GM19043 (cell line): ENCODE measurements around the gene PRR15.
"Not testable (repeated sequence)": the region's sequence is repeated elsewhere in the genome, so short reads cannot be mapped to it uniquely, and the experiment has no call there.

Source experiments
- ATAC-seq: cut with Tn5 transposase; IDR thresholded peaks from one replicate; pipeline ENCODE4 v1.9.1; 2021; ENCODE audit warnings: low read depth; ENCODE audit not compliant: unreplicated experiment

Gene PRR15, protein sequence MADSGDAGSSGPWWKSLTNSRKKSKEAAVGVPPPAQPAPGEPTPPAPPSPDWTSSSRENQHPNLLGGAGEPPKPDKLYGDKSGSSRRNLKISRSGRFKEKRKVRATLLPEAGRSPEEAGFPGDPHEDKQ

GRCh38 chr7:29563590-29564495 is at the start of gene PRR15:
PRR15 (plus strand) TSS chr7:29563835; CDS start chr7:29566330, 2,495 bp downstream.
- ATAC-seq = no peak

DNA sequence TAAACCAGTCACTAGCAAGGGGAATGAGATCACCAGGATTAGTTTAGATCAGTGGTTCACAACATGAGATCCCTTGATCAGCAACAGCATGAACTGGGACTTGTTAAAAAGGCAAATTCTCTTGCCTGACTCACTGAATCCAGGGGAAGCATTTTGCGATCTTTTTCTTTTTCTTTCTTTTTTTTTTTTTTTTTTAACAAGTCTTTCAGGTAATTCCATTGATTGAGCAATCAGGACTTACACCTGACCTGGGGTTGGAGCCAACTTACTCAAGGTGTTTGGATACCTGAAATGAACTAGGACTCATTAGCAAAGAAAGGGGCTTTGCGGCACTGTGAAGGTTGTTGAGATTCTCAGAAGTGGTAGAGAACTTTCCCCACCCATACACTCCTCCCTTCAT is 47.1 kb upstream of the PRR15 start:
- ATAC-seq = no peak

DNA sequence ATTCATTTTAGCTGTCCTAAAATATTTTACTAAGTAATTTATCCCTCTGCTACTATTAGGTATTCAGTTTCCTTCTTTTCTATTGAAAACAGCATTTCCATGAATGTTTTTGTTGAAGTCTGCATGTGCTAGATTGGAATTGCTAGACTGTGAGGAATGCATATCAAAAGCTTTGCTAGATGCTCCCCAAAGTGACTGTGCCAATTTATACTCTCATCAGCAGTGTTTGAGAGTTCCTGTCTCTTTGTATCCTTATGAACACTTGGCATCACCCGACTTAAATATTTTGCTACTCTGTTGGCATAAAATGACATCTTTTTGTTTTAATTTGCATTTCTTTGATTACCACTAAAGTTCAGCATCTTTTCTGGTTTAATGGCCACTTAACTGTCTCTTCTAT is 45.0 kb upstream of the PRR15 start:
- no peak for ATAC-seq

DNA sequence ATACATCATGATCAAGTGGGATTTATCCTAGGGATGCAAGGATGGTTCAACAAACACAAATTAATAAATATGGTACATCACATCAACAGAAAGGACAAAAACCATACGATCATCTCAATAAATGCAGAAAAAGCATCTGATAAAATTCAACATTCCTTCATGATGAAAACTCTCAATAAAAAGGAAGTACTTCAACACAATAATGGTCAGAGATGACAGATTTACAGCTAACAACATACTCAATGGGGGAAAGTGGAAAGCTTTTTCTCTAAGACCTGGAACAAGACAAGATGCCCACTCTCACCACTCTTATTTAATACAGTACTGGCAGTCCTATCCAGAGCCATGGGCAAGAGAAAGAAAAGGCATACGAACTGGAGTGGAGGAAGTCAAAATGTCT is 39.9 kb upstream of the PRR15 start:
- ATAC-seq = no peak

GRCh38 chr7:29527505-29528108 is 36.0 kb upstream of the PRR15 start:
- ATAC-seq = no peak

- not testable (repeated sequence) for ATAC-seq
Measured at GRCh38 chr7:29528526-29528925, 35.1 kb upstream of the PRR15 start.

- no peak for ATAC-seq
Measured at GRCh38 chr7:29538389-29538788, 25.2 kb upstream of the PRR15 start.

DNA sequence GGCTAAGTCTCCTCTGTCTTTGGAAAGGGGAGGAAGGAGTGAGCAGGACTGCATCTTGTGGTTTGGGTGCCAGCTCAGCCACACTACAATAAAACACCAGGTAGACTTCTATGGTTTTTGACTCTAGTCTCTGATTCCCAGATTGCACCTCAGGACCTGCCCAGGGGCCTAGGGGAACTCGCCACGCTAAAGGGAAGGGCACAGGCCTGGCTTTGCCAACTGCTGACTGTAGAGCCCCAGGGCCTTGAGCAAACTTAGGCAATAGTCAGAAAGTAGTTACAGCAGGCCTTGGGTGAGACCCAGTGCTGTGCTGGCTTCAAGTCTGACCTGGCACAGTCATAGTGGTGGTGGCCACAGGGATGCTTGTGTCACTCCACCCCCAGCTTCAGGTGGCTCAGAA is 24.2 kb upstream of the PRR15 start:
- no peak for ATAC-seq

- ATAC-seq = no peak
Measured at GRCh38 chr7:29547421-29547820, 16.2 kb upstream of the PRR15 start.

GRCh38 chr7:29548823-29549222 is 14.8 kb upstream of the PRR15 start:
- no peak for ATAC-seq

DNA sequence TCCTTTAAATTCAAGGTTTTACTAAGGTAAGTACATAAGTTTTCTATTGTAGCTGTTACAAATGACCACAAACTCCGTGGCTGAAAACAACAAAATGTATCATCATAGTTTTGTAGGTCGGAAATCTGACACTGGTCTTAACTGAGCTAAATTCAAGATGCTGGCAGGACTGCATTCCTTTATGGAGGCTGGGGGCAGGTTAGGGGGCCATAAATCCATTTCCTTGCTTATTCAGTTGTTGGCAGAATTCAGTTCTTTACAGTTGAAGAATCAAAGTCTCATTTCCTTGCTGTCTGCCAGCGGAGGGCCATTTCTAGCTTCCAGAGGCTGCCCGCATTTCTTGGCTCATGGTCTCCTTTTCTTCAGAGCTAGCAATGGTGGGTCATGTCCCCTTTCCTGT is 11.2 kb upstream of the PRR15 start:
- ATAC-seq = no peak

DNA sequence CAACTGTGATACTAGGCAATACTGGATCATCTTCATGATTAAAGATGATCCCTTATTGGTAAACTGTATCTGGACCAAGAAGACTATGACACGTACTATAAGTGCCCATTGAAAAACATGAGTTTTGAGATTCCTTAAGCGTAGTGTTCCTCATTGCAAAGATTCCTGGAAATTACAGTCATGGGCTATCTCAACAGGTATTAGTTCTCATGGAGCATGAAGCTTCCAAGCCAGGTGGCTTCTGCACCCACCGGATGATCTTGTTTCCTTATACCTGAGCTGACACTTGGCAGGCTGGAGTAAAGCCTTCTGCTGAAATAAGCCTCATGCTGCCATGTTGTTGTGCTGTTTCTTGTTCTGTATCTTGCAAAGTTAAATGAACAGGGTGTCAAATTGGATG is 8.6 kb upstream of the PRR15 start:
- no peak for ATAC-seq

DNA sequence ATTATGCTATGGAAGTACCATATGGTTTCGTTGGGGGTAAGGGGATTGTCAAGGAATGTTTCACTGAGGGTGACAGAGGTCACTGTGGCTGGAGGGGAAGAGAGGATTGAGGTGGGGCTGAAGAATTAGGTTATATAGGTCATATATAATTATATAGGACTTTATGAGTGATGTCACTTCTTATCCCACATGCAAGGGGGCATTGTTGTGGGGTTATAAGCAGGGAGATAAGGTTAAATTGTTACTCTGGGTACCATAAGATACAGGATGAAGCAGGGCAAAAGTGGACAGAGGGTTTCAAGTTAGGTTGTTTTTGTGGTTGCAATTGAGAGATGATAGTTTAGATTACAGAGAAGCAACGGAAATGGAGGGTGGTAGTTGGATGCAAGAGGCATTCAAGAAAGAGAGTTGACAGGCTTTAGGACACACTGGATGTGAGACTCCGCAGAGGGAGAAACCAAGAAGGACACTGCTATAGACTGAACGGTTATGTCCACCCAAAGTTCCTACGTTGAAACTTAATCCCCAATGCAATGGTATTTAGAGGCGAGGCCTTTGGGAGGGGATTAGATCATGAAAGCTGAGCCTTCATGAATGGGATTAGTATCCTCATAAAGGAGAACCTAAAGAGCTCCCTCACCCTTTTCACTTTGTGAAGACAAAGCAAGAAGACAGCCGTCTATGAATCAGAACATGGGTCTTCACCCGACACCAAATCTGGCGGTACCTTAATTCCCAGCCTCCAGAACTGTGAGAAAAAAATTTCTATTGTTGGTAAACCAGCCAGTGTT is 7.0 kb upstream of the PRR15 start:
- ATAC-seq = no peak

- ATAC-seq = no peak
Measured at GRCh38 chr7:29557954-29558353, 5.7 kb upstream of the PRR15 start.

GRCh38 chr7:29561271-29561670 is 2.4 kb upstream of the PRR15 start:
- ATAC-seq = no peak

GRCh38 chr7:29562307-29562706 is 1.3 kb upstream of the PRR15 start:
- no peak for ATAC-seq

- no peak for ATAC-seq
Measured at GRCh38 chr7:29564496-29565223, 1.0 kb downstream of the PRR15 start.

DNA sequence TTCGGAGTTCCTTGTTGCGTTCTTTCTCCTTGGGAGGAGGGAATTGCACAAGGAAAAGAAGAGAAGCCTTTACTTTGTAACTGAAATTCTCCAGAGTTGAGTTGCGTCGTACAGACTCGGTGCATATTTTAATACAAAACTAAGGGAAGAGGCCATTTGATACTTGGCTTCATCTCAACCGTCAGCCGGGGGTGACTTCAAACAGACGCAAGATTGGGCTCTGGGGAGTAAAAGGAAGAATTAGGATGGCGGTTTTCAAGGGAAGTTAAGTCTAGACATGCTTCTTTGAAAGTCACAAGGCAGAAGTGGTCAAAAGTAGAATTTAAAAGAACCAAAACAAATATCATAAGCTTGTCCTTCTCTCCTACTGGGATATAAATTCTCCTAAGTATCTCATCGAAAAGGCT is 1.6 kb downstream of the PRR15 start:
- no peak for ATAC-seq

DNA sequence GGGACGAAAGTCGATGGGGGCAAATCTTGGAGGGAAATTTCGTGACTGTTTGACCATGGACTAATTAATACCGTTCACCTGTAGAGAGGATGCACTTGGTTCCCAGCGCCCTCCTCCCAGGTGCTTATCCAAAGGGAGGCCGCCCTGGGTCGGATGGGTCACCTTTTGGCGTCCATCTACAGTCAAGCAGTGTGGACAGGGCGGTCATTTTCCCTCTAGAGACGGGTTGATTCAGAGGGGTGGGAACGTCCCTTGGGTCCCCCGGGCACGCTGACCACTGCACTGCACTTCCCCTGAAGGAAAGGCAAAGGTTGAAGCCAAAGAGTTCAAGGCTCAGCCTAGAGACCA is 2.0 kb downstream of the PRR15 start:
- ATAC-seq = no peak

- ATAC-seq = no peak
Measured at GRCh38 chr7:29565982-29566746, 2.5 kb downstream of the PRR15 start.
